Measurements from ENCODE around the gene EFR3B. TPM values are rescaled to one million over a fixed set of nuclear protein-coding genes. Genes with fewer than 3 reads are reported as not detected.

Gene EFR3B, protein sequence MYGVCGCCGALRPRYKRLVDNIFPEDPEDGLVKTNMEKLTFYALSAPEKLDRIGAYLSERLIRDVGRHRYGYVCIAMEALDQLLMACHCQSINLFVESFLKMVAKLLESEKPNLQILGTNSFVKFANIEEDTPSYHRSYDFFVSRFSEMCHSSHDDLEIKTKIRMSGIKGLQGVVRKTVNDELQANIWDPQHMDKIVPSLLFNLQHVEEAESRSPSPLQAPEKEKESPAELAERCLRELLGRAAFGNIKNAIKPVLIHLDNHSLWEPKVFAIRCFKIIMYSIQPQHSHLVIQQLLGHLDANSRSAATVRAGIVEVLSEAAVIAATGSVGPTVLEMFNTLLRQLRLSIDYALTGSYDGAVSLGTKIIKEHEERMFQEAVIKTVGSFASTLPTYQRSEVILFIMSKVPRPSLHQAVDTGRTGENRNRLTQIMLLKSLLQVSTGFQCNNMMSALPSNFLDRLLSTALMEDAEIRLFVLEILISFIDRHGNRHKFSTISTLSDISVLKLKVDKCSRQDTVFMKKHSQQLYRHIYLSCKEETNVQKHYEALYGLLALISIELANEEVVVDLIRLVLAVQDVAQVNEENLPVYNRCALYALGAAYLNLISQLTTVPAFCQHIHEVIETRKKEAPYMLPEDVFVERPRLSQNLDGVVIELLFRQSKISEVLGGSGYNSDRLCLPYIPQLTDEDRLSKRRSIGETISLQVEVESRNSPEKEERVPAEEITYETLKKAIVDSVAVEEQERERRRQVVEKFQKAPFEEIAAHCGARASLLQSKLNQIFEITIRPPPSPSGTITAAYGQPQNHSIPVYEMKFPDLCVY
- 7.0 and 7.2 TPM in 2 replicates for total RNA-seq (2021)
- long read RNA-seq, partial matches to known transcripts: 1 of 6 reads
- long read RNA-seq, other reads (novel, unspliced or antisense): 5 of 6 reads

DNA sequence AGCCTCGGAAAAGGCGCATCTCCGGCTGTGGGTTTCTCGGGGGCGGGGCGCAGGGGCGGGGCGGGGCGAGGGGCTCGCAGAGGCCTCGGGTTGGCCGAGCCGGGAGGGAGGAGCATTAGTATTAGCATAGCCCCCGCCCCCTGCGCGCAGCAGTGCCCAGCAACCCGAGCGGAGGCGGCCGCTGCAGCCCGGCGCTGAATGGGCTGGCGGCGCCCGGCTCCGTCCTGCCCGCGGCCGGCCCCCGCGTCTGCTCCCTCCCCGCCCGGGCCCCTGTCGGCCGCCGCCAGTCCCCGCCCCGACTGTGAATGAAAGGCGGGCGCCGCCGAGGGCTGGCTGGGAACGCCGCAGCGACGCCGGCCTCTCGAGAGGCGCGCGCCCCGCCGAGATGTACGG lies at the start of gene EFR3B:
Gene EFR3B, plus strand, starts transcription at position 149 of the 393 bp plus-strand sequence. Its CDS starts 237 bp downstream, at position 386.
- no peak within 1 kb of the TSS for H4K5ac ChIP-seq (ENCODE audit: insufficient read length, low read depth, low read length)
- H3K4me1 ChIP-seq (ENCODE audit: insufficient read depth, low read length): no peaks in the 10 kb centered on the region
- peak within 1 kb of the TSS; percentile 89 for H3K4me2 ChIP-seq (ENCODE audit: insufficient read depth, insufficient read length, low read length)
- H3K27ac Mint-ChIP-seq: peak within 1 kb of the TSS in 2 of 3 experiments; percentile 46 to 94; a peak in 3 of 7 replicates
- peak within 1 kb of the TSS; percentile 44 for H3K18ac ChIP-seq (ENCODE audit: insufficient read length, low read depth, low read length)
- H3K79me2 ChIP-seq (ENCODE audit: insufficient read depth, low read length): no peaks in the 10 kb centered on the region
- H3K9me3 Mint-ChIP-seq: no peaks in the 10 kb centered on the region; a peak in 1 of 5 replicates
- peak within 1 kb of the TSS; percentile 84 to 91 for H3K4me3 Mint-ChIP-seq
- H3K27ac ChIP-seq (ENCODE audit: insufficient read length, low read depth, low read length): no peak within 1 kb of the TSS
- no CpG with 5 or more reads among the region's 54 CpGs for WGBS (ENCODE audit: extremely low coverage, insufficient read length, low lambda C conversion rate)
- peaks cover 4% of the 10 kb centered on the region; the same call in 1 of the 2 replicates for H3K27me3 ChIP-seq (ENCODE audit: insufficient read depth, low read length)
- no peaks in the 10 kb centered on the region for H3K79me1 ChIP-seq (ENCODE audit: insufficient read depth, low read depth, low read length, poor library complexity, severe bottlenecking)
- H3T11ph ChIP-seq (ENCODE audit: low read length): no peak within 1 kb of the TSS
- H2BK120ac ChIP-seq (ENCODE audit: low read depth, low read length, poor library complexity, severe bottlenecking): no peak within 1 kb of the TSS
- H3K9me3 ChIP-seq (ENCODE audit: control insufficient read depth, low read depth, low read length): no peaks in the 10 kb centered on the region
- H3K14ac ChIP-seq (ENCODE audit: insufficient read depth, low read length): peak within 1 kb of the TSS; percentile 78
- no peak within 1 kb of the TSS for H2AFZ ChIP-seq (ENCODE audit: low read length)
- DNase-seq: peak; percentile 96
- peaks cover 57% of the 10 kb centered on the region for H3K27me3 Mint-ChIP-seq (ENCODE audit: low read depth)
- no peak within 1 kb of the TSS for H2BK5ac ChIP-seq (ENCODE audit: insufficient read length, low read length)
- H4K91ac ChIP-seq (ENCODE audit: insufficient read length, low read depth, low read length): no peak within 1 kb of the TSS
- H2AK5ac ChIP-seq (ENCODE audit: insufficient read length, low read length): no peak within 1 kb of the TSS
- no peak within 1 kb of the TSS; the same call in 1 of the 2 replicates for H2BK15ac ChIP-seq (ENCODE audit: low read depth, low read length)
- no peak within 1 kb of the TSS for H2BK20ac ChIP-seq (ENCODE audit: low read depth, low read length, poor library complexity, severe bottlenecking)
- H4K20me1 ChIP-seq (ENCODE audit: control insufficient read depth, insufficient read depth, insufficient read length): no peaks in the 10 kb centered on the region
- H3K4me1 Mint-ChIP-seq: peaks cover 23 to 27% of the 10 kb centered on the region in 2 experiments
- H3K56ac ChIP-seq (ENCODE audit: insufficient read length, low read depth, low read length): no peak within 1 kb of the TSS
- peaks cover 2 to 16% (median 7%) of the 10 kb centered on the region in 3 experiments; a peak in 6 of 7 replicates for H3K36me3 Mint-ChIP-seq (ENCODE audit: insufficient read depth in 1 of 3, low read depth in 3 of 3)
- peaks cover 17% of the 10 kb centered on the region for H3K23me2 ChIP-seq (ENCODE audit: insufficient read length, low read depth, low read length, poor library complexity, severe bottlenecking)
- no peak within 1 kb of the TSS for H3K23ac ChIP-seq (ENCODE audit: insufficient read length, low read depth, low read length)
- no peak within 1 kb of the TSS for H3K4ac ChIP-seq (ENCODE audit: low read depth, low read length)
- no peak within 1 kb of the TSS for H4K8ac ChIP-seq (replicated peaks; ENCODE audit: insufficient read length, low read depth, low read length)
- peak within 1 kb of the TSS; percentile 36 for H3K9ac ChIP-seq (ENCODE audit: extremely low read depth, insufficient read length, low read length)
- no peak within 1 kb of the TSS for H2BK12ac ChIP-seq (ENCODE audit: insufficient read length, low read depth, low read length)
- TF ChIP-seq, protein P1, sequence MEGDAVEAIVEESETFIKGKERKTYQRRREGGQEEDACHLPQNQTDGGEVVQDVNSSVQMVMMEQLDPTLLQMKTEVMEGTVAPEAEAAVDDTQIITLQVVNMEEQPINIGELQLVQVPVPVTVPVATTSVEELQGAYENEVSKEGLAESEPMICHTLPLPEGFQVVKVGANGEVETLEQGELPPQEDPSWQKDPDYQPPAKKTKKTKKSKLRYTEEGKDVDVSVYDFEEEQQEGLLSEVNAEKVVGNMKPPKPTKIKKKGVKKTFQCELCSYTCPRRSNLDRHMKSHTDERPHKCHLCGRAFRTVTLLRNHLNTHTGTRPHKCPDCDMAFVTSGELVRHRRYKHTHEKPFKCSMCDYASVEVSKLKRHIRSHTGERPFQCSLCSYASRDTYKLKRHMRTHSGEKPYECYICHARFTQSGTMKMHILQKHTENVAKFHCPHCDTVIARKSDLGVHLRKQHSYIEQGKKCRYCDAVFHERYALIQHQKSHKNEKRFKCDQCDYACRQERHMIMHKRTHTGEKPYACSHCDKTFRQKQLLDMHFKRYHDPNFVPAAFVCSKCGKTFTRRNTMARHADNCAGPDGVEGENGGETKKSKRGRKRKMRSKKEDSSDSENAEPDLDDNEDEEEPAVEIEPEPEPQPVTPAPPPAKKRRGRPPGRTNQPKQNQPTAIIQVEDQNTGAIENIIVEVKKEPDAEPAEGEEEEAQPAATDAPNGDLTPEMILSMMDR (conservative IDR thresholded peaks at IDR 0.05): no peak
